Measurements from ENCODE around the gene CFAP99. TPM values are rescaled to one million over a fixed set of nuclear protein-coding genes. Genes with fewer than 3 reads are reported as not detected.

Gene CFAP99
- total RNA-seq, 1 donor from 2014 or later: not detected

DNA sequence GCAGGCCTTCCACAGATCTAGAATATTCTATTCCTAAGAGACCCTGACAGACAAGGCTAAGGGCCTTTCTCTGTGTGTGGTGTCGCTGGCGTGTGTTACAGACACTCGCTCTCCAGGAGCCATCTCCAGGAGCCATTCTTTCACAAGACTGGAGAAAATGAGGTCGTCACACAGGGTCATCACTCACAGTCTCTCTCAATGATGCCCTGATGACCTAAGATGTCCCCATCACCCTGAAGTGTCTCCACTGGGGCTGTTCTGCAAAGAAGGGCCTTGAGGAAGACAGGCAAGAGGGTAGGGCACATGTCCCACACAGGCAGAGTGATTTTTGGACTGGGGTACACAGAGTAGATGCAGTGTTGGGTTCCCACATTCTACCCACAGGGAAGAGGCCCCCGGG, 35.0 kb upstream of the CFAP99 start:
- no peaks in the 10 kb centered on the region for H3K9me3 Mint-ChIP-seq (ENCODE audit: low read depth)
- H3K36me3 Mint-ChIP-seq (ENCODE audit: insufficient read depth): no peaks in the 10 kb centered on the region
- H3K4me3 Mint-ChIP-seq (ENCODE audit: low read depth): no peak overlapping the region
- no peak overlapping the region for H3K27ac Mint-ChIP-seq
- DNase-seq (ENCODE audit: low spot score, unreplicated experiment): no peak
- H3K4me1 Mint-ChIP-seq (ENCODE audit: low read depth): peaks cover 4% of the 10 kb centered on the region
- TF ChIP-seq, protein P1, sequence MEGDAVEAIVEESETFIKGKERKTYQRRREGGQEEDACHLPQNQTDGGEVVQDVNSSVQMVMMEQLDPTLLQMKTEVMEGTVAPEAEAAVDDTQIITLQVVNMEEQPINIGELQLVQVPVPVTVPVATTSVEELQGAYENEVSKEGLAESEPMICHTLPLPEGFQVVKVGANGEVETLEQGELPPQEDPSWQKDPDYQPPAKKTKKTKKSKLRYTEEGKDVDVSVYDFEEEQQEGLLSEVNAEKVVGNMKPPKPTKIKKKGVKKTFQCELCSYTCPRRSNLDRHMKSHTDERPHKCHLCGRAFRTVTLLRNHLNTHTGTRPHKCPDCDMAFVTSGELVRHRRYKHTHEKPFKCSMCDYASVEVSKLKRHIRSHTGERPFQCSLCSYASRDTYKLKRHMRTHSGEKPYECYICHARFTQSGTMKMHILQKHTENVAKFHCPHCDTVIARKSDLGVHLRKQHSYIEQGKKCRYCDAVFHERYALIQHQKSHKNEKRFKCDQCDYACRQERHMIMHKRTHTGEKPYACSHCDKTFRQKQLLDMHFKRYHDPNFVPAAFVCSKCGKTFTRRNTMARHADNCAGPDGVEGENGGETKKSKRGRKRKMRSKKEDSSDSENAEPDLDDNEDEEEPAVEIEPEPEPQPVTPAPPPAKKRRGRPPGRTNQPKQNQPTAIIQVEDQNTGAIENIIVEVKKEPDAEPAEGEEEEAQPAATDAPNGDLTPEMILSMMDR (IDR thresholded peaks at IDR 0.05; ENCODE audit: unreplicated experiment): no peak
- H3K27me3 Mint-ChIP-seq: peaks cover 8% of the 10 kb centered on the region

DNA sequence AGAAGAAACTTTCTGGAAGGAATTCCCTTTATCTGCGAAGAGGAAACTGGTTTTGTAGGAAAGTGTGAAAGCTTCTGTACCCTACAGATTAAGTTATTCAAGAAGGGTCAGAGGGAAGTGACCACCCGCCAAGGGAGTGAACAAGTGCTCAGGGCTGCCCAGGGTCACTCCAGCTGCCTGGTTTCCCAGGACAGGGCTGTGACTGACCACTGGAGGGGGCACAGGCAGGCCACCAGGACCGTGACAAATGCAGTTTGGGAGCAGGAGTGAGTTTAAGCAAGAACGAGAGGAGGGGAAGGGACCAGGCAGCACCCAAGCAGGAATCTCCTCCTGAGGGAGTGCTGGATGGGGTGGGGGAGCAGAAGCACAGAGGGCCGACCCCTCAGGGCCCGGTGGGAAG, 34.5 kb upstream of the CFAP99 start:
- Mint-ChIP-seq H3K4me3 (ENCODE audit: low read depth) (no peak overlapping the region), H3K4me1 (ENCODE audit: low read depth) (peaks cover 4% of the 10 kb centered on the region), H3K36me3 (ENCODE audit: insufficient read depth) (no peaks in the 10 kb centered on the region), H3K9me3 (ENCODE audit: low read depth) (no peaks in the 10 kb centered on the region), H3K27me3 (peaks cover 11% of the 10 kb centered on the region), H3K27ac (peak overlapping the region; percentile 78)
- TF ChIP-seq, protein P1 (IDR thresholded peaks at IDR 0.05; ENCODE audit: unreplicated experiment): peak; percentile 24
- DNase-seq (ENCODE audit: low spot score, unreplicated experiment): no peak

DNA sequence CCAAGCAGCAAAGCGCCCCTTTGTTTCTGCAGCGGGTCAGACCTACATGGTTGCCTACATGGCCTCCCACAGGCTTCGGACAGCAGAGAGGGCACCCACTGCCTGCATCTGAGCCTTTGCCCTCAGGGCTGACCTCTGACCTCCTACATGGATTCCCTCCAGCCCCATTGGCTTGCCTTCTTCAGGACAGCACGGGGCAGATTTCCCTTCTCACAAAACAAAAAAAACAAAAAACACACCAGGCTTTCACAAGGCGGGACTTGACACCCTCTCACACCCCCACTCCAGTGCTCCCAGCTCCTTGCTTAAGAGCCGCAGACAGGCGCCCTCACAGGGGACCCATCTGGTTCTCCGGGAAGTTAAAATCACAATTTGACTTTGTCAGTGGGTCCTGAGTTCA, 33.2 kb upstream of the CFAP99 start:
- H3K9me3 Mint-ChIP-seq (ENCODE audit: low read depth): no peaks in the 10 kb centered on the region
- H3K4me1 Mint-ChIP-seq (ENCODE audit: low read depth): peaks cover 4% of the 10 kb centered on the region
- DNase-seq (ENCODE audit: low spot score, unreplicated experiment): no peak
- H3K27me3 Mint-ChIP-seq: peaks cover 19% of the 10 kb centered on the region
- H3K4me3 Mint-ChIP-seq (ENCODE audit: low read depth): no peak overlapping the region
- TF ChIP-seq, protein P1 (IDR thresholded peaks at IDR 0.05; ENCODE audit: unreplicated experiment): no peak
- no peaks in the 10 kb centered on the region for H3K36me3 Mint-ChIP-seq (ENCODE audit: insufficient read depth)
- no peak overlapping the region for H3K27ac Mint-ChIP-seq

DNA sequence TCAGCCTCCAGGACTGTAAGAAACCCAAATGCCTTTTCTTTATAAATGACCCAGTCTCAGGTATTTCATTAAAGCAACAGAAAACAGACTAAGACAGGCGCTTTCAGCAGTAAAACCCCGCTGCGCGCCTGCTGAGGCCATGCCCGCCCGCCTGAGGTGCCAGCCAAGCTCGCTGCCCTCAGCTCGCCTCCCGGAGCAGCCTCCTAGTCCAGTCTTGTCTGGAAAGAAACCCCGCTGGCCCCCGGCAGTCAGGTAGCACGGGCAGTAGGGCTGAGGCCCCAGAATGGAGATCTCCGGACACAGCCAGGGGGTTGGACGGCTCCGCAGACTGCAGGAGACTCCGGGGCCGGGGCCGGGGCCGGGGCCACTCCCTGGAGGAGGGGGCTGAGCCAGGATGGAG, 32.0 kb upstream of the CFAP99 start:
- Mint-ChIP-seq H3K36me3 (ENCODE audit: insufficient read depth) (no peaks in the 10 kb centered on the region), H3K27me3 (peaks cover 30% of the 10 kb centered on the region), H3K27ac (no peak overlapping the region), H3K4me3 (ENCODE audit: low read depth) (no peak overlapping the region), H3K4me1 (ENCODE audit: low read depth) (peaks cover 7% of the 10 kb centered on the region), H3K9me3 (ENCODE audit: low read depth) (no peaks in the 10 kb centered on the region)
- DNase-seq (ENCODE audit: low spot score, unreplicated experiment): no peak
- TF ChIP-seq, protein P1 (IDR thresholded peaks at IDR 0.05; ENCODE audit: unreplicated experiment): no peak

DNA sequence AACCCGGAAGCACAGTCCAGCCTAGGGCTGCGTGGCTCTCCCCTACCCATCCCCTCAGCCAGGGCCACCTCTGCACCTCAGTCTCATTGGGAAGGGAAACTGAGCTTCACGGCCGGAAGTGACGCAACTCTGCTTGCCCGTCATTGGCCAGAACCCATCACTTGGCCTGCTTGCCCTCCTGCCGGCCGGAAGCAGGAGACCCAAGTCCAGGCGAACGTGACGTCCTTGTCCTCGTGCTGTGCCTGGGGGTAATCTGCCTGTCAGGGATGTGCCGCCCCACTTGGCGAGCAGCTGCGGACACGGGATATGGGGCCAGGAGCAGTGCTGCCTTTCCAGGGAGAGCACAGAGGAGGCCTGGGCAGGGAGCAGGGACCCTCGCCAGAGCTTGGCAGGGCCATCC, 31.5 kb upstream of the CFAP99 start:
- peaks cover 32% of the 10 kb centered on the region for H3K27me3 Mint-ChIP-seq
- TF ChIP-seq, protein P1 (IDR thresholded peaks at IDR 0.05; ENCODE audit: unreplicated experiment): no peak
- H3K4me3 Mint-ChIP-seq (ENCODE audit: low read depth): no peak overlapping the region
- peaks cover 7% of the 10 kb centered on the region for H3K4me1 Mint-ChIP-seq (ENCODE audit: low read depth)
- H3K36me3 Mint-ChIP-seq (ENCODE audit: insufficient read depth): no peaks in the 10 kb centered on the region
- no peak overlapping the region for H3K27ac Mint-ChIP-seq
- no peak for DNase-seq (ENCODE audit: low spot score, unreplicated experiment)
- no peaks in the 10 kb centered on the region for H3K9me3 Mint-ChIP-seq (ENCODE audit: low read depth)

Data from progenitor cell of endocrine pancreas (in vitro differentiated cells).